Mesodermal cell (in vitro differentiated cells): ENCODE measurements around the gene EFNA5.

Source experiments
- H3K27ac ChIP-seq: 2 replicates; pipeline ENCODE4 v1.7.0; 2013; ENCODE audit warnings: mild to moderate bottlenecking, low read depth, low read length, moderate library complexity; ENCODE audit not compliant: severe bottlenecking
- H3K36me3 ChIP-seq: 2 replicates; pipeline ENCODE4 v1.7.1; 2013; ENCODE audit warnings: mild to moderate bottlenecking, low read length, moderate library complexity; ENCODE audit not compliant: control insufficient read depth, insufficient read depth
- H3K4me1 ChIP-seq: one replicate; pipeline ENCODE4 v1.7.1; 2013; ENCODE audit warnings: mild to moderate bottlenecking, low read length; ENCODE audit not compliant: insufficient read depth, control insufficient read depth, poor library complexity, severe bottlenecking
- H3K4me3 ChIP-seq: 2 replicates; pipeline ENCODE4 v1.7.0; 2013; ENCODE audit warnings: low read length, control low read depth, mild to moderate bottlenecking; ENCODE audit not compliant: insufficient read depth, poor library complexity, severe bottlenecking; ENCODE audit errors: extremely low read depth
- H3K9me3 ChIP-seq: 2 replicates; pipeline ENCODE4 v1.7.1; 2013; ENCODE audit warnings: mild to moderate bottlenecking, low read length, moderate library complexity; ENCODE audit not compliant: control insufficient read depth
- WGBS, 2 experiments: methylation state at CpG; one replicate each; pipeline ENCODE4 v1.1.5; 2013; ENCODE audit warnings: missing lambda C conversion rate in 2 of 2; ENCODE audit not compliant: insufficient coverage in 2 of 2; 5-methylcytosine and 5-hydroxymethylcytosine counted together

Gene EFNA5

DNA sequence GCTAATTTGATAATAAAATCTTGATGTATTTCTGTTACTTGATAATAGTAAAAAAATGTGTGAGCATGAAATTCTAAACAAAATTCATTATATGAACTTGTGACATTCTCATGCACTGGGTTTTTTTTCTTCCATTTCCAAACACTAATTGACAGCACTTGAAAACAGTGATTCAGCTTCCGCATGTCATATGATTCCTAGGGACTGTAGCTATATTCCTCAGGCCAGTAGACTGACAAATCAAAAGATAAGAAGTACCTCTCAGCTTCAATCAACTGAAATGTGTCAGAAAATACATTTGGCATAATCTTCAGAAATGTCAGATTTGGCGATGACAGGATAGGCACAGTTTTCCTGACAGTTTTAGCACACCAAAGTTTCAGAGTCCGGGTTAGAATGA lies 52.5 kb downstream of the EFNA5 start:
- H3K36me3 ChIP-seq, result no peaks in the 10 kb centered on the region
- H3K4me1 ChIP-seq, result peaks cover 29% of the 10 kb centered on the region
- 94% methylated on average over 2 to 3 of the region's 3 CpGs for WGBS, 2 experiments
- no peak overlapping the region for H3K27ac ChIP-seq
- H3K9me3 ChIP-seq, result no peaks in the 10 kb centered on the region
- H3K4me3 ChIP-seq, result no peak overlapping the region

DNA sequence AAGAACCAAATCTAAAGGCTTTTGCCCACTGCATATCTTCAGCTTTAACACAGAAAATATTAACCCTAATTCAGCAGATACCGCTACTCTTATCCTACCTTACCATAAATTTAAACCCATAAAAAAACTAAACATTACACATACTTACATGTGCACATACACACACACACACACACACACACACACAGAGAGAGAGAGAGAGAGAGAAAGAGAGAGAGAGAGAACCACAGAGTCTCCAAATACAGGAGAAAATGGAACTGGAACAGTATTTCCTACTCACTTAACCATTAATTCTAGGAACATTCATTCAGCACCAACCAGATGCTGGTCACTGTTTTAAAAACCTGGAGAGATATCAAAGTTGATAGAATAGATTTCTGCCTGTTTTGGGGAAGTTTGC lies 53.7 kb downstream of the EFNA5 start:
- 57% methylated on average over 1 of the region's 1 CpG; no CpG with 5 or more reads in 1 of the 2 experiments for WGBS, 2 experiments
- Histone ChIP-seq H3K9me3 (no peaks in the 10 kb centered on the region), H3K36me3 (no peaks in the 10 kb centered on the region)

DNA sequence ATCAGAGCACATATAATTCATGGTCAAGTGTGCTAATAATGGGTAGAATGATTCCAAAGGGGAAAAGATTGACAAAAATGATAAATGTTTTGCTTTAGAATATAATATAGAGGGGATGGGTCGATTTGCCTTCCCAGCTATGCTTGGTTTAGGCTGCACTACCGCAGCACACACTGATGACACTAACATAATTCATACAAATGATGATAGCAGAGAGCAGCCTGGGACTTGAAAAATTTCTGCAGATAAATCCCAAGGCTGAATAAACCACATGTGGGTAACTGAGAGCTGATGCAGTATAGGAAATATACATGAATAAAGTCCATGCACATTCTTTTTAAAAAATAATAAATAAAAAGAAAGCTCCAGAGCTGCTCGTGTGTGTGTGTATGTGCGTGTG lies 54.5 kb downstream of the EFNA5 start:
- H3K4me3 ChIP-seq, result no peak overlapping the region
- no peak overlapping the region for H3K27ac ChIP-seq
- H3K36me3 ChIP-seq, result no peaks in the 10 kb centered on the region
- no peaks in the 10 kb centered on the region for H3K9me3 ChIP-seq
- WGBS, 2 experiments, result no CpG with 5 or more reads among the region's 4 CpGs
- H3K4me1 ChIP-seq, result peaks cover 29% of the 10 kb centered on the region

More for the DNA sequence above, 53.7 kb downstream of the EFNA5 start:
- Histone ChIP-seq H3K27ac (no peak overlapping the region), H3K4me1 (peaks cover 29% of the 10 kb centered on the region), H3K4me3 (no peak overlapping the region)

DNA sequence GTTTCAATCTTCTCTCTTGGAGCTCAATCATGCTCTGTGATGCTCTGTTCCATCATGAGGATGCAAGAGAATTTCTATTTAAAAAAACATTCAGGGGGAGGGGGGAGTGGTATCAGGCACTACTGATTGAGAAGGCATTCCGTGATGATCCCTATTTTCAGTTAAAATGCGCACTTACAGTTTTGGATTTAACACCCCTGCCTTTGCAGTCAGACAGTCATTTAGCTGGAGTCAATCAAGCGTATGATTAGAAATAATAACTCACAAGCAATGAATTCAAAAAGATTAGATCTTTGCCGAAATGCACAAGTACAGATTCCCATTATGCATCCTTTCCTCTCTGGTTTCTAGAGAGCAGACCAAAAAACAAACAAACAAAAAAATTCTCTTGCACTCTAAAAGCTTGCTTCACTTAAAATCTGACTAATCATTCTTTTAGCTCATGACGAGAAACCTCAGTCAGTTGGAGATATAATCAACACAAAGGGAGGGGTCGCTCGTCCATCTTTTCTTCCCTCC lies 55.4 kb downstream of the EFNA5 start:
- no peaks in the 10 kb centered on the region for H3K36me3 ChIP-seq
- no peaks in the 10 kb centered on the region for H3K9me3 ChIP-seq
- H3K4me3 ChIP-seq, result no peak overlapping the region
- H3K4me1 ChIP-seq, result peaks cover 29% of the 10 kb centered on the region
- 84 to 86% methylated on average over 4 of the region's 7 CpGs for WGBS, 2 experiments
- H3K27ac ChIP-seq, result peak overlapping the region; percentile 19

DNA sequence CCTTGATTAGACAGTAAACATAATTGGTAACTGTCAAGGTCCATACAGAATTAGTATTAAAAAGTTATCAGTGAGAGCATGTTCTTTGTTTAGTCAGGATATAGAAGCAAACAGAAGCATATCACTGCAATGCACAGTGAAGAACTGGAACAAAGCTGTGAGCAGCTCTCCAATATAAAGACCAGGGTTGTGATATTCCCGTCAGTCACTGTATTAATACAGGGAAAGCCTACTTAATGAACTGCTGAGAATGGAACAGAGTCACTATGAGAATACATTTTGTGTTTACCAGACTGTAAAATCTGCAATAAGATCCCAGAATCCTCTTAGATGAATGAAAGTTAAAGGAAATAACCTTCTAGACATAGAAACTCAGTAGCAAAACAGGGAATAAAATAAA lies 58.2 kb downstream of the EFNA5 start:
- H3K36me3 ChIP-seq, result no peaks in the 10 kb centered on the region
- no peak overlapping the region for H3K4me3 ChIP-seq
- no peak overlapping the region for H3K27ac ChIP-seq
- no peaks in the 10 kb centered on the region for H3K9me3 ChIP-seq
- H3K4me1 ChIP-seq, result peaks cover 24% of the 10 kb centered on the region
- 100% methylated on average over 1 of the region's 1 CpG; no CpG with 5 or more reads in 1 of the 2 experiments for WGBS, 2 experiments

DNA sequence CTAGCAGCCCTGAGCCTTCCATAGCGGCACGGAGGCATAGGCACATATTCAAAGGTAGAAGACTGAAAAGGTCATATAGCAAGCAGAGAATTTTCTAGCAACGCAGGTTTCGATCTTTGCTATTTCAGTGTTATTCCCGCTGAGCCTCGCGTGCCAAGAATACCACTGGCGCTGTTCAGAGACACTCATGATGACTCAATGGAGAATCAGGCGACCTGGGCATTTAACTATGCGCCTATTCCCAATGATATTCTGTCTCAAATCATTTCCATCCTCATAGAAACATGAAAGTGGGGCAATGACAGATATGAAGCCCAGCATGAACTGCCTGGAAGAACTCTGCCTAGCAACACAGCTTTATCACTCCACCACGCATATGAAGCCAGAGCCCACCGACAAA lies 59.9 kb downstream of the EFNA5 start:
- Histone ChIP-seq H3K36me3 (no peaks in the 10 kb centered on the region), H3K27ac (no peak overlapping the region), H3K4me1 (peaks cover 12% of the 10 kb centered on the region), H3K4me3 (no peak overlapping the region), H3K9me3 (no peaks in the 10 kb centered on the region)
- WGBS, 2 experiments, result 90 to 93% methylated on average over 10 of the region's 12 CpGs

DNA sequence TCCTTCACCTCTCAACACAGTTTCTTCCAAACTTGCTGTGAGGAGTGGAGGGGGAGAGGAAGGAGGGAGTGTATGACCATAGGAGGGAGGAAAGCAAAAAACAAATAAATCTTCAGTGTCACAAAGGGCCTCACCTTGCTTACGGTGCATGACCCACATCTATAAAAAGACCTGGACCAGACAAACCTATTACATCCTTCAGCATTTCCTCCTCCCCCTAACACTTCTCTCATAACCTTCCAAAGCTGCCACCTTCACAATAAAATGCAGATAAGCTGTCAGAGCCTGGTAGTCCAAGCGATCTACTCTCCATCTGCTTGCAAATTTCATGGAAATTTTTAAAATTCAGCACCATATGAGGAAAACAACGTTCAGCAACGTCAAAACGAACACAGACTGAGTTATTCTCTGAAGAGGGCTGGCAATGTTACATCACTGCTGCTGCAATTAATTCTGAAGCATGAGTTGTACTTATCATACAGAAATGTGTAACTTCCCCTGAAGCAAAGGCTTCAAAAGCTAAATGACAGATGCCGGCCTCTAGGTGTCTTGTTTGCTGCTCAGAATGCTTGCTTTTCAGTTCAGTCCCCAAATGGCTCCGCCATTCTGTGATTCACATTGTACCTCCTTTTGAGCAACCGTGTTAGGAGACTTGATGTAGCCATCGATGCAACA lies 62.9 kb downstream of the EFNA5 start:
- whole genome bisulfite sequencing, 2 experiments, result 78 to 79% methylated on average over 9 of the region's 9 CpGs
- H3K4me1 ChIP-seq, result peaks cover 7% of the 10 kb centered on the region
- no peaks in the 10 kb centered on the region for H3K36me3 ChIP-seq
- H3K27ac ChIP-seq, result no peak overlapping the region
- H3K4me3 ChIP-seq, result no peak overlapping the region
- no peaks in the 10 kb centered on the region for H3K9me3 ChIP-seq

DNA sequence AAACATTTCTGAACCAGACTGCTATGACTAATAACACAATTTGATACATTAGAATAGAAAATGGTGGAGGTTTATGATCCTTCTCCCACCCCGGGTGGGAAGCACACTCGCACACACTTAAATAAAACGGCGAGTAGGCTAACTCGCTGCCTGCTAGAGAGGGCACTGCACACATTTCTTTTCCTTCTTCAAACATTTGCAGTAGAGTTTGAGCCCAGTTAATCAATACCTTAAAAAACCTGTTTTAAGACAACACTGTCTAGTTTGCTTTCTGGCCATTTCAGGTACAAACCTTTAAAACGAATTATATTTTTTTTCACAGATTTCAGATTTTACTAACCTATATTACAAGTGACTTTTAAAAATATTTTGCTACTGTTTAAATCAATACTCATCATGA lies 63.5 kb downstream of the EFNA5 start:
- WGBS, 2 experiments, result 83 to 95% methylated on average over 3 to 4 of the region's 6 CpGs
- Histone ChIP-seq H3K27ac (no peak overlapping the region), H3K4me1 (peaks cover 7% of the 10 kb centered on the region), H3K9me3 (no peaks in the 10 kb centered on the region), H3K4me3 (no peak overlapping the region), H3K36me3 (no peaks in the 10 kb centered on the region)

DNA sequence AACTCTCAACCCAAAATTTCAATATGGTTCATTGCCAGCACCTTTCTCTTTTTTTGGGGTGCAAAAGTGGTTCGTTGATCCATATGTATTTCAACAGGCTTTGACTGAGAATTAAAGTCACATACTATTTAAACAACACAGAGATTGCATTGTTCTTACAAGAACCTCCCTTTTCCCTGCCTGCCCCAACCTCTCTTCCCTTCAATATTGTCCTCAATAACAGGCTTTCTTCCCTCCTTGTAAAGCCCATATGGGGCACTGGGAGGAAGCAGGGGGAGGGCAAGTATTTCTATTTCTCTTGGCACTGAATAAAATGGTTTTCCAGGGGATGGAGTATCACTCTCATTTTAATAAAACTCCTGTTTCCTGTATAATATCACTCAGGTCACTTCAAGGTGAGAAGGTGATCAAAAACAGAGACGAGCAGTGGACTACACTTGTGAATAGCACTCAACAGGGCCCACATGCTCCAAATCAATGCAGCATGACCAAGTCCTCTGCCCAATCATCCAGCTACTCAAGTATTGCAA lies 65.1 kb downstream of the EFNA5 start:
- no peak overlapping the region for H3K4me3 ChIP-seq
- H3K27ac ChIP-seq, result no peak overlapping the region
- WGBS, 2 experiments, result 60 to 78% methylated on average over 1 of the region's 2 CpGs
- peaks cover 7% of the 10 kb centered on the region for H3K4me1 ChIP-seq
- no peaks in the 10 kb centered on the region for H3K36me3 ChIP-seq
- H3K9me3 ChIP-seq, result no peaks in the 10 kb centered on the region

DNA sequence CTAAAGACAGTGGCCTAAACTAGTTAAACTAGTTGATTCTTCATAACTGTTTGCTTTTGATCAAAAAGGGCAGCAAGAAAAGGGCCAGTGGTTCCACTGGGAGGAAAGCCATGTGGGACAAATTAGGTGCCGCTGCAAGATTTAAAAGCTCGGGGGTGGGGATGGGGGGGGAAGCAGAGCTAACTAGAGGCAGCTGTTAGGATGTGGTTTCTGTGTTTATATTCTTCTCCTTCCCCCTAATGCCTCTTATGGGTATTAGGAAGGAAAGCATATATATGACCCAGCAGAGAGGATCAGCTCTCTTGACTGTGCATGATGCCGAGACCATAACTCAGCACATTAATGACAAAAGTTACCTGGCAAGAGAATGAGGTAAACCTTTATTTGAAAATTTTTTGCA lies 65.7 kb downstream of the EFNA5 start:
- no peak overlapping the region for H3K27ac ChIP-seq
- peaks cover 7% of the 10 kb centered on the region for H3K4me1 ChIP-seq
- H3K4me3 ChIP-seq, result no peak overlapping the region
- no peaks in the 10 kb centered on the region for H3K36me3 ChIP-seq
- no peaks in the 10 kb centered on the region for H3K9me3 ChIP-seq
- WGBS, 2 experiments, result no CpG with 5 or more reads among the region's 3 CpGs
